HG03108 (cell line): ENCODE results near the gene PLEKHS1.
"Not testable (repeated sequence)": the region's sequence is repeated elsewhere in the genome, so short reads cannot be mapped to it uniquely, and the experiment has no call there.

Experiments used
- ATAC-seq: cut with Tn5 transposase; IDR thresholded peaks from one replicate; pipeline ENCODE4 v1.9.1; 2021; ENCODE audit warnings: moderate library complexity; ENCODE audit not compliant: unreplicated experiment

The PLEKHS1 gene

DNA sequence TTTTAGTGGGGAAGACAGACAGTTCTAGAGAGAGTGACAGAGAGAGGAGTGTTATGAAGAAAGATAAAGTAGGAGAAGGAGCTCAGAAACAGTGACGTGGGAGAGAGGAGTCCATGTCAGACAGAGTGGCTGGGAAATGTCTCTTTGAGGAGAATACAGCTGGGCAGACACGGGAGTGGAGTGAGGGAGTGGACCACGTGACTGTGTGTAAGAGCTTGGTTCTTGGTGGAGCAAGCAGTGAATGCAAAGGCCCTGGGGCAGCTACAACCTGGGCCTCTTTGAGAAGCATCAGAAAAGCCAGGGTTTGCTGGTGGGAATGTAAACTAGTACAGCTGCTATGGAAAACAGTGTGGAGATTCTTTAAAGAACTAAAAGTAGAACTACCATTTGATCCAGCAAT, 11.9 kb upstream of the PLEKHS1 start:
- no peak for ATAC-seq

- ATAC-seq, result no peak
These were observed 10.6 kb upstream of the PLEKHS1 start for GRCh38 chr10:113740850-113741249.

GRCh38 chr10:113742466-113742865, 9.0 kb upstream of the PLEKHS1 start:
- no peak for ATAC-seq

- ATAC-seq, result no peak
These were observed 7.9 kb upstream of the PLEKHS1 start for GRCh38 chr10:113743594-113743993.

DNA sequence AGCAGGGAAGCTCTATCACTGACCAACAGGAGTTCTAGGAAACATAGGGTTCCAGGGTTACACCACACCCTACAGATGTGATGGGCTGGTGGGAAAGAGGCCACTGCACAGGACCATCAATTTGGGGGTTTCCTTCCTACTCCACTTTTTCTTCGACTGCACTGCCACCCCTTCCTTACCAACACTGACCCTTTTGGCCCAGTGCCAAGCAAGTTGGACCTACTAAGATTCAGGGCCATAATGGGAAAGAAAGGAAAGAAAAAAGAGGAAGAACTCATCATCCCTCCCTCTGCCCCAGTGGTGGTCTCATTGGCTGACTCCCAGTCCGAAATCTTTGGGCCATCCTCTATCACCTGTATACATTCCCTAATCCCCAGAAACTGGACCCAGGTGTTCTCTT, 6.1 kb upstream of the PLEKHS1 start:
- no peak for ATAC-seq

GRCh38 chr10:113746217-113746957, 5.1 kb upstream of the PLEKHS1 start:
- no peak for ATAC-seq

- no peak for ATAC-seq
These were observed 1.1 kb downstream of the PLEKHS1 start for GRCh38 chr10:113752553-113752952.

- no peak for ATAC-seq
These were observed 1.7 kb downstream of the PLEKHS1 start for GRCh38 chr10:113753020-113753692.

DNA sequence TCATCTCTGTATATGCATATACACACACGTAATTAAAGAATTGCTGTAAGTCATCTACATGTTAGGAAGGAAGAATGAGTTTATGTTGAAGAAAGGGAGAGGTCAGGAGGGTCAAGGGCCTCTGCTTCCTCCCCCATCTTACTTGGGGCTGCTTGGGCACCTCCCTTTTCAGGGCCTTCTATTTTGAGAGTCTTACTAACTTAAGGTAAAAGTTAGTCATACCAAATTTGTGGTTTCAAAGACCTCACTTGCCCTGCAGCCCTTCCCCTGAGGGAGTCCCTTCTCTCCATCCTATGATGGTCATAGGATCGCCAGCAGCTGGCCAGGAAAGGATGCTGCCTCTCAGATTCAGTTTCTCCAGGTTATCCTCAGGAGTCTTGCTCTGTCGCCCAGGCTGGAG, 2.6 kb downstream of the PLEKHS1 start:
- ATAC-seq, result no peak

- no peak for ATAC-seq
These were observed 3.3 kb downstream of the PLEKHS1 start for GRCh38 chr10:113754768-113755167.

DNA sequence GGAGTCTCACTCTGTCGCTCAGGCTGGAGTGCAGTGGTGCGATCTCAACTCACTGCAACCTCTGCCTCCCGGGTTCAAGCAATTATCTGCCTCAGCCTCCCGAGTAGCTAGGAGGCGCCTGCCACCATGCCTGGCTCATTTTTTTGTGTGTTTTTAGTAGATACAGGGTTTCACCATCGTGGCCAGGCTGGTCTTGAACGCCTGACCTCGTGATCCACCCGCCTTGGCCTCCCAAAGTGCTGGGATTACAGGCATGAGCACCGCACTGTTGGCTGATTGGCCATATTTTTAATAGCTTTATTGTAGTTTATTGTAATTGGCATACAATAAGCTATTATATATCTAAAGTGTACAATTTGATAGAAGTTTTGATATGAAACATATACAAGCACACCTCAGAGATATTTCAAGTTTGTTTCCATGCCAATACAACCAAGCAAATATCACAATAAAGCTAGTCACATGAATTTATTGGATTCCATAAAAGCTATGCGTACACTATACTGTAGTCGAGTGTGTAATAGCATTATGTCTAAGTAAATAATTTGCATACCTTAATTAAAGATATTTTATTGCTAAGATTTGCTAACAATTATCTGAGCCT, 5.6 kb downstream of the PLEKHS1 start:
- no peak for ATAC-seq

DNA sequence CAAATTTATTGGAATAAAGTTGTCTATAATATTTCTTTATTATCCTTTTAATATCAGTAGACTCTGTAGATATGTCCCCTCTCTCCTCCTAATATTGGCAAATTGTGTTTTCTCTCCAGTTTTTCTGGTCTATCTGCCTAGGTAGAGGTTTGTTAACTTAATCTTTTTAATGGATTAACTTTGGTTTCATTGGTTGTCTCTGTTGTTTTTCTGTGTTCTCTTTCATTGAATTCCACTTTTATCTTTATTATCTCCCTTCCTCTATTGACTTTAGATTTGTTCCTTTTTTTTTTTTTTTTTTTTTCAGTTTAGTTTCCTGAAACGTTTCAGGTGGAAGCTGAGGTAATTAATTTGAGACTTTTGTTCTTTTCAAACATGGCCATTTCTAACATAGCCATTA, 10.6 kb downstream of the PLEKHS1 start:
- ATAC-seq, result no peak

- no peak for ATAC-seq
These were observed 13.1 kb downstream of the PLEKHS1 start for GRCh38 chr10:113764582-113764981.

GRCh38 chr10:113765910-113766309, 14.4 kb downstream of the PLEKHS1 start:
- ATAC-seq, result no peak

DNA sequence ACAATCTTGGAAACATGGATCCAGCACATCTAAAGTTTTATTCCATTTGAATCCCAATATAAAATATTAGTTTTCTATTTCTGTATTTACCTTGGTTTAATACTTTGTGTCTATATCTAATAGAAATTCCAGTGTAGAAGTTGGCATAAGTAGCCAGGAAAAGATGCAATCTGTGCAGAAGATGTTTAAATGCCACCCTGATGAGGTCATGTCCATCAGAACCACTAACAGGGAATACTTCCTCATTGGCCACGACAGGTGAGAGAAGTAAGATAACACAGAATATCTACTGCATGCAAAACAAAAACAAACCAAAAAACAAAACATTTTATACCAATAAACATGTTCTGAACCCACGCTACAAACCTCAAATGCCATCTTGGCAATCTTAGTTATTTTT, 15.7 kb downstream of the PLEKHS1 start:
- no peak for ATAC-seq

GRCh38 chr10:113770346-113770745, 18.9 kb downstream of the PLEKHS1 start:
- ATAC-seq, result no peak

DNA sequence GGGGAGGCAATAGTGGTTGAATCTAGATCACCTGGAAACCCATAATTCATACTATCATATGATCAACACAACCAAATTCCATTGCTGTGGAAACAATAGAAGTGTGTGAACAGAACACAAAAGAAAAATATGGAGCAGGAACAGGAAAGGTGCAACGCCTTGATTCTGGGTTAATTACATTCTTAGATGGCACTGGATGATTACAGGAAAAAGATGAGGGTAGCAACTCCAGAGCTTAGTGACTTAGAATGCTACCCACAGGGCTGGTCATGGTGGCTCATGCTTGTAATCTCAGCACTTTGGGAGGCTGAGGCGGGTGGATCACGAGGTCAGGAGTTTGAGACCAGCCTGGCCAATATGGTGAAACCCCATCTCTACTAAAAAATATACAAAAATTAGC, 19.6 kb downstream of the PLEKHS1 start:
- ATAC-seq, result not testable (repeated sequence)

- no peak for ATAC-seq
These were observed 24.3 kb downstream of the PLEKHS1 start for GRCh38 chr10:113775686-113776294.

DNA sequence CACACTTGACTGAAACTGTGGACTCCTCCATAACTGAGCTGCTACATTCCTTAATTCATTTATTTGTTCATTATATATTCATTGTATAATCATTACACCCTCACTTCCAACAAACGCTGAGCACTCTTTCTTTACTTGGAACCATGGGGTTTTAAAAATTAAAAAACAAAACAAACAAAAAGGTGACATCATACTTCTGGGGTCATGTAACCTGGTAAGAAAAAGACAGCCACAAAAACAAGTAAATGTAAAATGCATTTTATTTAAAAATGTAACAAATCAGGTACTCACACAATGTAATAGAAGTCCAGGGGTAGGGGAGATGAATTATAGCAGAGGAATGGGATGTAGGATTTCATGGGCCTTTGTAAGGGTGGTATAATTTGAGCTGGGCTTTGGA, 25.1 kb downstream of the PLEKHS1 start:
- no peak for ATAC-seq

DNA sequence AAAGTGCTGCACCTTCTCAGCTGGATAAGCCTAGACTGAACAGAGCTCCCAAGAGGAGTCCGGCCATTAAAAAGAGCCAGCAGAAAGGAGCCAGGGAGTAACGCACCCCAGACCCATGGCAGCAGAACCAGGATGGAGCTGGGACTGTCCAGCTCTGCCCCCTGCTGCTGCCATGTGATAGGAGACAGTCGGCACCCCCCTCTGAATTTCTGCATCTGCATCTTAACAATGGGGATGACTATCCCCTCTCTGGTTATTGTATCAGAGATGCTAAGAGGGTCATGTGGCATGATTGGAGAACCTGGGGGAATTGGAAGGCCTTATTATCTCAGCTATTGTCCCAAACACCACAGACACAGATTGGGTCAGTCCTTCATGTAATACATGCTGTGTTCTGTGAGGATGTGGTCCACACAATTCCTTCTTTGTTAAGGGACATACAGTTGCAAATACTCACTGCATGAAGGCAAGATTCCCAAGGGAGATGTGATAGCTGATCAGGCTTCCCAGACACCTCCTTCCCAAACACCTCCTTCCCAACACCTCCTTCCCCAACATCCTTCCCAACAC, 29.3 kb downstream of the PLEKHS1 start:
- ATAC-seq, result no peak

DNA sequence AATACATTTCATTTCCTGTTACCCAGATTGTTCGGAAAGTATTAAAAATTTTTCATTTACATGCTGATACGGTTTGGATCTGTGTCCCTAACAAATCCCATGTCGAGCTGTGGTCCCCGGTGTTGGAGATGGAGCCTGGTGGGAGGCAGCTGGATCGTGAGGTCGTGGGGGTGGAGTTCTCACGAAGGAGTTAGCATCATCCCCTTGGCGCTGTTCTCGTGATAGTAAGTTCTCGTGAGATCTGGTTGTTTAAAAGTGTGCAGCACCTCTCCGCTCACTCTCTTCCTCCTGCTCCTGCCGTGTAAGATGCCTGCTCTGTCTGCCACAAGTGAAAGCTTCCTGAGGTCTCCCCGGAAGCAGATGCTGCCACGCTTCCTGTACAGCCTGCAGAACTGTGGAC, 30.9 kb downstream of the PLEKHS1 start:
- no peak for ATAC-seq
